WTC11 (cell line): ENCODE results near the gene NUP98. TPM values are rescaled to one million over a fixed set of nuclear protein-coding genes. Genes with fewer than 3 reads are reported as not detected.

ENCODE experiments used
- ATAC-seq: fragments of 200-7000 bp; cut with Tn5 transposase; 2 replicates; pipeline ENCODE4 v1.10.0; 2021; ENCODE audit warnings: mild to moderate bottlenecking, moderate library complexity
- CTCF ChIA-PET: fragments of 300-600 bp; sonication (Branson Sonifier 250); formaldehyde crosslinking; loops from one replicate; lab custom pipeline; 2021; ENCODE audit warnings: antibody characterized with exemption; lab: Charles Lee
- POLR2A ChIA-PET: fragments of 350-600 bp; sonication (Branson Sonifier 250); formaldehyde crosslinking; loops from one replicate; lab custom pipeline; 2021; ENCODE audit warnings: antibody characterized with exemption; lab: Charles Lee
- DNase-seq: peaks from one replicate; pipeline ENCODE4 v3.0.0; 2021; ENCODE audit warnings: low spot score
- H3K27ac Mint-ChIP-seq: 2 replicates; pipeline ENCODE4 v1.8.0; 2021; ENCODE audit warnings: mixed read lengths
- H3K27me3 Mint-ChIP-seq: 2 replicates; pipeline ENCODE4 v1.8.0; 2021; ENCODE audit warnings: low read depth, mild to moderate bottlenecking, moderate library complexity, mixed read lengths
- H3K36me3 Mint-ChIP-seq: 2 replicates; pipeline ENCODE4 v1.8.0; 2021; ENCODE audit warnings: mixed read lengths
- H3K4me1 Mint-ChIP-seq: 2 replicates; pipeline ENCODE4 v1.8.0; 2022; ENCODE audit warnings: mixed read lengths
- H3K4me3 Mint-ChIP-seq: 2 replicates; pipeline ENCODE4 v1.8.0; 2021; ENCODE audit warnings: mild to moderate bottlenecking, moderate library complexity, mixed read lengths
- H3K9me3 Mint-ChIP-seq: 2 replicates; pipeline ENCODE4 v1.8.0; 2021; ENCODE audit warnings: mixed read lengths
- AR ChIP-seq: fragments of 250-450 bp; sonication (Bioruptor Pico); IDR thresholded peaks from 2 replicates; pipeline ENCODE4 v1.9.0; 2021; ENCODE audit warnings: mild to moderate bottlenecking
- CTCF ChIP-seq: fragments of 200-600 bp; IDR thresholded peaks from 2 replicates; pipeline ENCODE4 v1.8.0; 2022; ENCODE audit warnings: antibody characterized with exemption
- EMX1 ChIP-seq: fragments of 250-450 bp; sonication (Bioruptor Pico); IDR thresholded peaks from 2 replicates; pipeline ENCODE4 v1.8.0; 2021; ENCODE audit warnings: mild to moderate bottlenecking
- ETV6 ChIP-seq: sonication (generic); formaldehyde crosslinking; IDR thresholded peaks from 2 replicates; pipeline ENCODE4 v1.8.1; 2022; ENCODE audit warnings: mild to moderate bottlenecking, missing genetic modification reagents
- FOXJ3 ChIP-seq: sonication (generic); formaldehyde crosslinking; IDR thresholded peaks from 2 replicates; pipeline ENCODE4 v1.9.0; 2021; ENCODE audit warnings: missing genetic modification reagents, mild to moderate bottlenecking, borderline replicate concordance
- FOXK1 ChIP-seq: sonication (generic); formaldehyde crosslinking; IDR thresholded peaks from 2 replicates; pipeline ENCODE4 v1.8.0; 2022; ENCODE audit warnings: mild to moderate bottlenecking, moderate library complexity, missing genetic modification reagents
- GTF2I ChIP-seq: fragments of 250-450 bp; sonication (Bioruptor Pico); conservative IDR thresholded peaks from 2 replicates; pipeline ENCODE4 v1.4.0; 2021; ENCODE audit warnings: mild to moderate bottlenecking
- JUN ChIP-seq: sonication (generic); formaldehyde crosslinking; IDR thresholded peaks from 2 replicates; pipeline ENCODE4 v1.8.0; 2023; ENCODE audit warnings: mild to moderate bottlenecking, missing genetic modification reagents
- NFE2L1 ChIP-seq: sonication (generic); formaldehyde crosslinking; IDR thresholded peaks from 2 replicates; pipeline ENCODE4 v1.8.1; 2023; ENCODE audit warnings: missing genetic modification reagents
- NR3C1 ChIP-seq: sonication (generic); formaldehyde crosslinking; conservative IDR thresholded peaks from 2 replicates; pipeline ENCODE4 v1.8.1; 2023; ENCODE audit warnings: low read depth, mild to moderate bottlenecking, missing genetic modification reagents
- PREB ChIP-seq: sonication (generic); formaldehyde crosslinking; IDR thresholded peaks from 2 replicates; pipeline ENCODE4 v1.8.1; 2022; ENCODE audit warnings: mild to moderate bottlenecking, missing genetic modification reagents, moderate library complexity, borderline replicate concordance
- SMAD3 ChIP-seq: sonication (generic); formaldehyde crosslinking; IDR thresholded peaks from 2 replicates; pipeline ENCODE4 v1.8.0; 2022; ENCODE audit warnings: missing genetic modification reagents, mild to moderate bottlenecking, borderline replicate concordance
- SOX15 ChIP-seq: fragments of 250-450 bp; sonication (Bioruptor Pico); IDR thresholded peaks from 2 replicates; pipeline ENCODE4 v1.9.0; 2021; ENCODE audit warnings: mild to moderate bottlenecking
- TEAD4 ChIP-seq: sonication (generic); formaldehyde crosslinking; IDR thresholded peaks from 2 replicates; pipeline ENCODE4 v1.8.0; 2022; ENCODE audit warnings: mild to moderate bottlenecking, missing genetic modification reagents
- ZNF425 ChIP-seq: fragments of 250-450 bp; sonication (Bioruptor Pico); conservative IDR thresholded peaks from 2 replicates; pipeline ENCODE4 v1.9.0; 2021; ENCODE audit warnings: mild to moderate bottlenecking
- ZNF532 ChIP-seq: fragments of 250-450 bp; sonication (Bioruptor Pico); IDR thresholded peaks from 2 replicates; pipeline ENCODE4 v1.9.0; 2021; ENCODE audit warnings: mild to moderate bottlenecking, borderline replicate concordance
- total RNA-seq: library from RNA; stranded (reverse); gene quantifications from 3 replicates; pipeline ENCODE4 v1.2.3, GENCODE V29; 2021

NUP98 gene
- total RNA-seq, 1 experiment from 2014 or later, result 81.4 TPM

- peaks cover 82% of the 10 kb centered on the region for H3K36me3 Mint-ChIP-seq
- H3K9me3 Mint-ChIP-seq, result no peaks in the 10 kb centered on the region
- ChIA-PET CTCF (interaction anchor here (0.7 to 1.2 kb wide), 4 partner anchors 10 to 172 kb away, joined by 3 to 4 read pairs (median 4); partner anchors contain the start of gene STIM1), POLR2A (interaction anchor here (0.6 kb wide), 1 partner anchor 19 kb away, joined by 10 read pairs; no protein-coding TSS in a partner anchor)
- no peak overlapping the region for H3K4me3 Mint-ChIP-seq
- no peak for DNase-seq
- ATAC-seq, result no peak
- no peaks in the 10 kb centered on the region for H3K4me1 Mint-ChIP-seq
- H3K27me3 Mint-ChIP-seq, result no peaks in the 10 kb centered on the region
- H3K27ac Mint-ChIP-seq, result no peak overlapping the region
- TF ChIP-seq ZNF532 (CRISPR knock-in tag), result no peak
- TF ChIP-seq EMX1 (CRISPR knock-in tag), result no peak
- TF ChIP-seq NFE2L1 (CRISPR knock-in tag), result no peak
- no peak for TF ChIP-seq GTF2I
- TF ChIP-seq JUN (CRISPR knock-in tag), result no peak
- no peak for TF ChIP-seq ZNF425 (CRISPR knock-in tag)
- no peak for TF ChIP-seq PREB (CRISPR knock-in tag)
- TF ChIP-seq CTCF, result no peak
- TF ChIP-seq TEAD4 (CRISPR knock-in tag), result no peak
- TF ChIP-seq SOX15, result no peak
- no peak for TF ChIP-seq AR (CRISPR knock-in tag)
- TF ChIP-seq FOXJ3 (CRISPR knock-in tag), result no peak
- TF ChIP-seq FOXK1, result no peak
- TF ChIP-seq SMAD3 (CRISPR knock-in tag), result no peak
- no peak for TF ChIP-seq NR3C1 (CRISPR knock-in tag)
- no peak for TF ChIP-seq ETV6 (CRISPR knock-in tag)
These were observed 114.3 kb downstream of the NUP98 start for GRCh38 chr11:3683039-3683438.
